Measurements from ENCODE around the gene CHD5.

The CHD5 gene

DNA sequence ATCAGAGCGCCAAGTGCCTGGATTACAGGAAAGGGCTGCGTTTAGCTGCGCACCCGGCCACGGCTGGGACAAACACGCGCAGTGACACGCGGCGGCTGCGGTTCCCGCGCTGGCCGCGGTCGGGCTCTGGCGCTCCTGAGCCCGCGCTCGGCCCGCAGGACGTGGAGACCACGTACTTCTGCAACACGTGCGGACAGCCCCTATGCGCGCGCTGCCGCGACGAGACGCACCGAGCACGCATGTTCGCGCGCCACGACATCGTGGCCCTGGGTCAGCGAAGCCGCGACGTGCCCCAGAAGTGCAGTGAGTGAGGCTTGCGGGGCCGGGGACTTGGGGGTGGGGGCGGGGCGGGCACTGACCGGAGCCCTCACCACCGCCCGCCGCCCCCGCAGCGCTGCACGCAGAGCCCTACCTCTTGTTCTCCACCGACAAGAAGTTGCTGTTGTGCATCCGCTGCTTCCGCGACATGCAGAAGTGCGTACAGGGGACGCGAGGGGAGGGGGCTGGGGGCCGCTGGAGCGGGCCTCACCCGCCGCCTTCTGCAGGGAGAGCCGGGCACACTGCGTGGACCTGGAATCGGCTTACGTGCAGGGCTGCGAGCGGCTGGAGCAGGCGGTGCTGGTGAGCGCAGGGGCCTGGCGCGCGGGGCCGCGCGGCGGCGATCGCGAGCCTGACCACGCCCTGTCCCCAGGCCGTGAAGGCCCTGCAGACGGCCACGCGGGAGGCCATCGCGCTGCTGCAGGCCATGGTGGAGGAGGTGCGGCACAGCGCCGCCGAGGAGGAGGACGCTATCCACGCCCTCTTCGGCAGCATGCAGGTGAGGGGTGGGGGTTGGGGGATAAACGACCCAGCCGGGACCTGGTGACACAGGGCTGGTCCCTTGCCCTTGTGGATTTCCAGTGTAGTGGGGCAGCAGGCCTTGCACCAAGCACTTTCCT, 28.9 kb upstream of the CHD5 start:
- Histone ChIP-seq H3K9ac (ENCODE audit: low read depth, low read length) (no peak overlapping the region), H3K27ac (ENCODE audit: low read length) (no peak overlapping the region), H3K4me1 (ENCODE audit: insufficient read depth, low read length) (no peaks in the 10 kb centered on the region), H3K4me3 (ENCODE audit: low read depth in 1 of 2, low read length in 2 of 2) (no peak overlapping the region), H2AFZ (ENCODE audit: low read depth, low read length) (no peak overlapping the region), H3K27me3 (ENCODE audit: insufficient read depth, low read length, poor library complexity) (no peaks in the 10 kb centered on the region), H3K36me3 (ENCODE audit: insufficient read depth, low read length) (no peaks in the 10 kb centered on the region), H3K9me3 (ENCODE audit: insufficient read depth, low read length, severe bottlenecking) (no peaks in the 10 kb centered on the region), H4K20me1 (ENCODE audit: insufficient read depth, low read length) (peaks cover 4% of the 10 kb centered on the region), H3K4me2 (ENCODE audit: insufficient read depth, low read length) (no peak overlapping the region), H3K79me2 (ENCODE audit: insufficient read depth, low read length) (no peaks in the 10 kb centered on the region)
- DNase-seq (no peak), ATAC-seq (ENCODE audit: insufficient read depth, low read depth) (no peak)
- no peak for TF ChIP-seq EZH2 (IDR thresholded peaks at IDR 0.05; ENCODE audit: borderline replicate concordance, low read depth, low read length, severe bottlenecking)
- TF ChIP-seq, protein P1, sequence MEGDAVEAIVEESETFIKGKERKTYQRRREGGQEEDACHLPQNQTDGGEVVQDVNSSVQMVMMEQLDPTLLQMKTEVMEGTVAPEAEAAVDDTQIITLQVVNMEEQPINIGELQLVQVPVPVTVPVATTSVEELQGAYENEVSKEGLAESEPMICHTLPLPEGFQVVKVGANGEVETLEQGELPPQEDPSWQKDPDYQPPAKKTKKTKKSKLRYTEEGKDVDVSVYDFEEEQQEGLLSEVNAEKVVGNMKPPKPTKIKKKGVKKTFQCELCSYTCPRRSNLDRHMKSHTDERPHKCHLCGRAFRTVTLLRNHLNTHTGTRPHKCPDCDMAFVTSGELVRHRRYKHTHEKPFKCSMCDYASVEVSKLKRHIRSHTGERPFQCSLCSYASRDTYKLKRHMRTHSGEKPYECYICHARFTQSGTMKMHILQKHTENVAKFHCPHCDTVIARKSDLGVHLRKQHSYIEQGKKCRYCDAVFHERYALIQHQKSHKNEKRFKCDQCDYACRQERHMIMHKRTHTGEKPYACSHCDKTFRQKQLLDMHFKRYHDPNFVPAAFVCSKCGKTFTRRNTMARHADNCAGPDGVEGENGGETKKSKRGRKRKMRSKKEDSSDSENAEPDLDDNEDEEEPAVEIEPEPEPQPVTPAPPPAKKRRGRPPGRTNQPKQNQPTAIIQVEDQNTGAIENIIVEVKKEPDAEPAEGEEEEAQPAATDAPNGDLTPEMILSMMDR (IDR thresholded peaks at IDR 0.05; ENCODE audit: borderline replicate concordance, extremely low read depth, low read length, poor library complexity, severe bottlenecking): no peak

DNA sequence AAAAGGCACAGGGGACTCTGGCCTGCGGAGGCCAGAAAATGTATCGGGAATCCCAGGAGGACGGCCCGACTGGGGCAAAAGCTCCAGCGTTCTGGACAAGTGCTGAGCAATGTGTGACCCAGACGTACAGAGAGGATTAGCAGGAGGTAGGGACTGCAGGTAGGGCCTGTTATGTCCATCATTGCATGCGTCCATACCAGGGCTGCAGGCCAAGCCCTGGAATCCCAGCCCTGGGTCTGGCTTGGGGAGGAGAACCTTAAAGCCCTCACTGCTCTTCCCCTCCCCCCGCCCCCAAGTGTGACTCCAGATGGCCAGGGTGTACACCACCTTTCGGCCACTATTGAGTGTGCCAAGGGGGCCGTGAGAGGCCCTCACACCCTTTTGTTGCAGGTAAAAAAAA, 27.8 kb upstream of the CHD5 start:
- DNase-seq (no peak), ATAC-seq (ENCODE audit: insufficient read depth, low read depth) (no peak)
- no peak overlapping the region for H2AFZ ChIP-seq (ENCODE audit: low read depth, low read length)
- peaks cover 4% of the 10 kb centered on the region for H4K20me1 ChIP-seq (ENCODE audit: insufficient read depth, low read length)
- H3K79me2 ChIP-seq (ENCODE audit: insufficient read depth, low read length): no peaks in the 10 kb centered on the region
- TF ChIP-seq, protein P1 (IDR thresholded peaks at IDR 0.05; ENCODE audit: borderline replicate concordance, extremely low read depth, low read length, poor library complexity, severe bottlenecking): no peak
- no peak for TF ChIP-seq EZH2 (IDR thresholded peaks at IDR 0.05; ENCODE audit: borderline replicate concordance, low read depth, low read length, severe bottlenecking)
- H3K9ac ChIP-seq (ENCODE audit: low read depth, low read length): no peak overlapping the region
- no peak overlapping the region for H3K4me3 ChIP-seq (ENCODE audit: low read depth in 1 of 2, low read length in 2 of 2)
- H3K4me2 ChIP-seq (ENCODE audit: insufficient read depth, low read length): no peak overlapping the region
- H3K27me3 ChIP-seq (ENCODE audit: insufficient read depth, low read length, poor library complexity): no peaks in the 10 kb centered on the region
- no peaks in the 10 kb centered on the region for H3K4me1 ChIP-seq (ENCODE audit: insufficient read depth, low read length)
- no peaks in the 10 kb centered on the region for H3K9me3 ChIP-seq (ENCODE audit: insufficient read depth, low read length, severe bottlenecking)
- no peak overlapping the region for H3K27ac ChIP-seq (ENCODE audit: low read length)
- H3K36me3 ChIP-seq (ENCODE audit: insufficient read depth, low read length): no peaks in the 10 kb centered on the region

DNA sequence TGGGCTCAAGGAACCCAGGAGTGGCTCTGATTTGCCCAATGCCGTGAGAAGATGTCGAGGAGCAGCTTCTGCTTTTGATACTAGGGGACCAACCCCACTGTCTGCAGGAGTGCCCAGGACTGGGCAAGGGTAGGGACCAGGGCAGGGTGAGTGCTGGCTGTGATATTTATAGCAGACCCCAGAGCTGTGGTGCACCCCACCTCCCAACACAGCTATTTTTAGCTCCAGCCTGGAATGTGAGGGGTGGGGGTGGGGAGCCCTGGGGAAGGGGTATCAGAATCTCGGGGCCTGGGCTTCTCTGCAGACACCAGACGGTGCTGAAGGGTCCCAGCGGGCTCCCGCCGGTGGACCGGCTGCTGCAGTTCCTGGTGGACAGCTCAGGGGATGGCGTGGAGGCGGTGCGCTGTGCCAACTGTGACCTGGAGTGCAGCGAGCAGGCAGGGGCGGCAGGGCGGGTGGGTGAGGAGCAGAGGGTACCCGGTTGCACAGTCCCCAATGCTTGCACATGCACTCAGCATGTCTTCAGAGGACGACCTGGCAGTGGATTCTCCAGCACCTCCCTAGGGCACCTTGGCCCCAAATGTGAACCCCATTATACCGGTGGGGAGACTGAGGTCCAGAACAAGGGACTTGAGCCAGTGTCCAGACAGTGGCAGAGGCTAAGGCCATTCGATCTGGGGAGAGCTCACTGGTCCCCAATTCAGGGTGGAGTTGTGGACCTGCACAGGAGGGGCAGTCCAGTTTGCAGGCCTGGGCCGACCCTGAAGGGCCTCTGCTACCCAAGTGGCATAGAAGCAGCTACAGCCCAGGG, 27.2 kb upstream of the CHD5 start:
- H3K4me2 ChIP-seq (ENCODE audit: insufficient read depth, low read length): no peak overlapping the region

More for the DNA sequence above, 27.2 kb upstream of the CHD5 start:
- no peak overlapping the region for H3K4me3 ChIP-seq (ENCODE audit: low read depth in 1 of 2, low read length in 2 of 2)
- H4K20me1 ChIP-seq (ENCODE audit: insufficient read depth, low read length): peaks cover 4% of the 10 kb centered on the region; the same call in 1 of the 2 replicates
- no peaks in the 10 kb centered on the region for H3K36me3 ChIP-seq (ENCODE audit: insufficient read depth, low read length)
- no peaks in the 10 kb centered on the region for H3K9me3 ChIP-seq (ENCODE audit: insufficient read depth, low read length, severe bottlenecking)
- DNase-seq: no peak
- no peak overlapping the region for H2AFZ ChIP-seq (ENCODE audit: low read depth, low read length)
- TF ChIP-seq, protein P1 (IDR thresholded peaks at IDR 0.05; ENCODE audit: borderline replicate concordance, extremely low read depth, low read length, poor library complexity, severe bottlenecking): no peak
- TF ChIP-seq EZH2 (IDR thresholded peaks at IDR 0.05; ENCODE audit: borderline replicate concordance, low read depth, low read length, severe bottlenecking): no peak
- no peaks in the 10 kb centered on the region for H3K79me2 ChIP-seq (ENCODE audit: insufficient read depth, low read length)
- no peak overlapping the region for H3K9ac ChIP-seq (ENCODE audit: low read depth, low read length)
- H3K27ac ChIP-seq (ENCODE audit: low read length): no peak overlapping the region
- no peak for ATAC-seq (ENCODE audit: insufficient read depth, low read depth)
- no peaks in the 10 kb centered on the region for H3K4me1 ChIP-seq (ENCODE audit: insufficient read depth, low read length)
- no peaks in the 10 kb centered on the region for H3K27me3 ChIP-seq (ENCODE audit: insufficient read depth, low read length, poor library complexity)

Data from DND-41 (cell line).